Cardiac septum (tissue), 1 donor: ENCODE measurements around the gene FZD10. TPM values are rescaled to one million over a fixed set of nuclear protein-coding genes. Genes with fewer than 3 reads are reported as not detected.

ENCODE experiments used
- DNase-seq: peaks from one replicate; pipeline ENCODE4 v3.0.0-alpha.2; 2020; ENCODE audit warnings: low spot score
- intact Hi-C: fragments of 100-400 bp; cut with DNase I; formaldehyde crosslinking; loops from one replicate; pipeline ENCODE4 v1.14.0; 2022
- total RNA-seq: library from RNA; stranded (reverse); fragmentation: NEBNext Ultra II Directional; extraction: Animal tissue kit (Norgen Biotek cat#: 25700); gene quantifications from one replicate; pipeline ENCODE4 v1.2.1, GENCODE V29; 2021
- donor health status: DM: no; HTN: no; CAD: no.

The FZD10 gene
- total RNA-seq, 1 donor from 2014 or later, result not detected

DNA sequence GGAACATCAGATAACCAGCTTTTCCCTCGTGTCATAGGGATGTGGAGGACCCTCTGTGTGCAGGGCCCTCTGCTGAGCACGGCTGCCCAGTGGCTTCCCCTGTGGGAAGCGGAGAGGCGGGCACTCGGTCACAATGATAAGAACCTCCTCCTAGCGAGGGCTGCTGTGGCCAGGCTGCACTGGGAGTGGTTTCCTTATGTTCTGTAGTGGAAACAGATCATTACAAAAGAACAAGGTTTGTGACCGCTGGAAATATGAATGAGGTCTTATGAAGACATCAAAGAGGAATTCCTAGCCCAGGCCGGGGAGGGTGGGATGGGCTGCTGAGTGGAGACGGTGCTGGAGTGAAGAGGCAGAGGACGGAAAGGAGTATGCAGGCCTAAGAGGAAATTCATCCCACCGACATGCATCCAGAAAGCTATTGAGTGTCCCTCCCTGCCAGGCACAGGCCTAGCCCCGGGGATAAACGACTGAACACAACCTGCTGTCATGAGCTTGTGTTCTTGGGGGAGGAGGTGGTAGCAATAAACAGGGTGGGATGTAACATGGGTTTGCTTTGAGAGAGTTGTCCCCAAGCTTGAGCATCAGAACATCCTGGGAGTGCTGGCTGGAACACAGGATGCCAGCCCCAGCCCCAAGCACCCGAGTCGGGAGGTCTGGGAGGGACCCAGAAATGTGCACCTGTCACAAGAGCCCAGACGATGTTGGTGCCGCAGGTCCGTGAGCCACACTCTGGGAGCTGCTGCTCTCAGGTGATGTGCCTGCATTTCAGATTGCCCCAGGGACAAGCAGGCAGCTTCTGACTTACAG is 37.5 kb downstream of the FZD10 start:
- intact Hi-C loops, result no loop called here
- peak; percentile 66 for DNase-seq

- intact Hi-C loops, result no loop called here
- DNase-seq, result peak; percentile 12
Observed at GRCh38 chr12:130200445-130200844, 38.2 kb downstream of the FZD10 start.

GRCh38 chr12:130201037-130201436 is 38.8 kb downstream of the FZD10 start:
- DNase-seq, result peak; percentile 65
- intact Hi-C loops, result no loop called here

DNA sequence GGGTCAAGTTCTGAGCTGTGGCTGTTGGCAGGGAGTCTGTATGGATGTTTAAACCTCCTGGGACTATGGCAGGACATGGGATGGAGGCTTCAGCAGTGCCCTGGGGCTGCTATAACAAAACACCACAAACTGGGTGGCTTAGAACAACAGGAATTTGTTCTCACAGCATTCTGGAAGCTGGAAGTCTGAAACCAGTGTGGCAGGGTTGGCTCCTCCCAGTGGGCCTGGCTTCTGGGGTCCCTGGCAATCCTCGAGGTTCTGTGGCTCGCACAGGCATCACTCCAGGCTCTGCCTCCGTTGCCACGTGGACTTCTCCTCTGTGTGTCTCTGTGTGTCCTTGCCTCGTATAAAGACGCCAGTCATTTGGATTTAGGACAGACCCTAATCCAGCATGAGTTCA is 39.9 kb downstream of the FZD10 start:
- intact Hi-C loops, result no loop called here
- peak; percentile 31 for DNase-seq

DNA sequence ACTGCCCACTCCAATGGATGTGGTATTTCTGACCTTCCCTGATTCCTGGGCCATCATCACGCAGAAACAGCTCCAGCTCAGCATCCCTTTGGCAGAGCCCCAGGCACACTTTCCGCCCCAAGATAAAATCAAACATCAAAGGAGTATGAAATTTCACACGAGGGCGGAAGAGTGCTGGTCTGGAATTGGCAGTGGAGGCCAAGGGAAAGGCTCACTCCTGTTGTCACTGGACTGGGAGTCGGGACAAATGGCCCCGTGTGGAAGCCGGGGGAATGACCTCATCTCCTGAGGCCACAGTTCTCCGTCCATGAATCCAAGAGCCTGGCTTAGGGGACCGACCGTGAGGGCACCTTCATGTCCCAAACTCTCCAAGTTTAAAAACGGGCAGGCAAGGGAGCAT is 40.9 kb downstream of the FZD10 start:
- intact Hi-C loops, result no loop called here
- DNase-seq, result peak; percentile 59

DNA sequence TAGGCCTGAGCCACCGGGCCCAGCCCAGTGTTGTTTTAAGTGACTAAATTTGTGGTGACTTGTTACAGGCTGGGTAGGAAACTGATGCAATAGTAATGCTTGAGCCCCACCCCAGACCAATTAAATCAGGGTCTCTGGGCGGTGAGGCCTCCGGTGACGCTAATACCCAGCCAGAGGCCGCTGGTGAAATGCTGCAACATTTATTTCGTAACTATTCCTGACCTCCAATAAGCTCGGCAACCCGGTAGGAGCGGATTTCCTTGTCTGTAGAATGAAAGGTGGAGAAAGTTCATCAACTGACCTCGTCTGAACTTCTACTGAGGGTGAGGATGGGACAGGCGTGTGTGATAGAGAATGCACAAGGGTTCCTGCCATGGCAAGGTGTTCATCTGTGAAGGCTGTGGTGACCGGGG is 42.3 kb downstream of the FZD10 start:
- intact Hi-C loops, result no loop called here
- peak; percentile 26 for DNase-seq

DNA sequence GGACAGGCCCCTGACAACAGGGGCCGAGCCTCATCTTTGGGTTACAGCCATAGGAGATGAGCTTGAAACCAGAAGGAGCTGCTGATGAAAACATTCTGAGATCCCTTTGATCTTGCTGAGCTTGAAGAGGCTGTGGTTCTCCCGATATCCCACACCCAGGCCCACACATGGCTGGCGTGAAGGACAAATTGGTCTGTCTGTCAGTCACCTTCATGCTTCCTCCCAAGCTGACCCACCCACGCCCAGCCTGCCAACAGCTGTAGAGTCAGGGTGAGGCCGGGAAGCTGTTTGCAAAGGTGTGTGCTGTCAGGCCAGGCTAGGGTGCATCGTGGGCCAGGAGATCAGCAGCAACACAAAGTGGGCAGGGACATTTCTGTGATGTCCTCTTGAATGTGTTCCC is 43.2 kb downstream of the FZD10 start:
- intact Hi-C loops, result no loop called here
- no peak for DNase-seq

- intact Hi-C loops, result no loop called here
Observed at GRCh38 chr12:130212384-130212989, 50.2 kb downstream of the FZD10 start.

GRCh38 chr12:130213249-130213648 is 51.0 kb downstream of the FZD10 start:
- intact Hi-C loops, result no loop called here
- no peak for DNase-seq

More at GRCh38 chr12:130212384-130212989, 50.2 kb downstream of the FZD10 start:
- DNase-seq, result no peak

DNA sequence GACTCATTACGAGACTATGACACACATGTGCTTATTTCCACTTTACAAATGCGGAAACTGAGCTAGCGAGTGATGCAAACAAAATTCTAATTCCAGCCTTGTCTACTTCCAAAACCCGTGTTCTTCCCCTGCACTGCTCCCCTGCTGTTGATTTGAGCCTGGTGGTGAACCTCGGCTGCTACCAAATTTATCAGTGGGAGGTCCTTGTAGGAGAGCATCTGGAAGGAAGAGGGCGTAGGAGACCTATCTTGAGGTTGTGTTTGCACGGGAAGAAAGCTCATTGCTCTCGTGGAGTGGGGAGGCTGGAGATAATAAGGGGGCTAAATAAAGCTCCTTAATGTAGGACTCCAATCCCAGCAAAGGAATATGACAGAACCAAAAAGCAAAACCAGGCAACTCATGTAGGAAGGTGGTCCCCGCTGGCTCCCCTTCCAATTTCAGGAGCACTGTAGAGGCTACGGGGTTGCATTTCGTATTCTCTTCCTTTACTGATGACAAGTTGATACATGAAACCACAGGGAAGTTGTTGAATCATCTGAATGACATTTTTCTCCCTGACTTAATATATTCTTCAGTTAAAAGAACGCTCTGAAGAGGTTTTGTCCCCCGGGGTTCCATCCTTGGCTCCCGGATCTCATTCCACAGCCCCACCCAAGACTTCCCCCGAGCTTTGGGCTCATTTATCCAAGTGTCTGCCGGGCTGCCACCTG is 52.6 kb downstream of the FZD10 start:
- intact Hi-C loops, result no loop called here
- DNase-seq, result no peak

Other genes starting within 250 kb of the FZD10 start
- gene PIWIL1, start 175.4 kb downstream of the FZD10 start, total RNA-seq, result not detected